ENCODE results near the gene MDK.

The MDK gene

DNA sequence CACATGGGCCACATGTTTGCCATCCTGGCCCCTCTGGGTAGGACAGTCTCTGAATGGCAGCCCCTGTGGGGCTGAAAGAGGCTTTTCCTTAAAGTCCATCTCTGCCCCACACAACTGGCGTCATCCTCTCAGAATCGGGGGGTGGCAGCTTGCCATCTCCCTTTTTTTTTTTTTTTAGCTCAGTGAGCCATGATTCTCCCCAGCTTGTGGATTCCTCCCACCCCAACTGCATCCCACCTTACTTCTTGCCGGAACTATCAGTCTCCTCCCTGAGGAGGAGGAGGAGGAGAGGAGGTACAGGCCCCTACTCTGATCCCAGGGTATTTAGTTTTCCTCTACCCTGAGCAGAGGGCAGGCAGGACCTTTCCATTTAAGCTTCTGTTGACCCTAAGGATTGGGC, 30.8 kb upstream of the MDK start:
- Histone ChIP-seq H3K27me3 (ENCODE audit: control insufficient read depth in 1 of 2, insufficient read depth in 2 of 2, low read length in 2 of 2) (no peaks in the 10 kb centered on the region), H3K9me3 (ENCODE audit: low read length) (no peaks in the 10 kb centered on the region), H3K4me1 (ENCODE audit: insufficient read depth, low read length) (peaks cover 31% of the 10 kb centered on the region), H3K9ac (ENCODE audit: low read length) (no peak overlapping the region), H3K36me3 (ENCODE audit: insufficient read depth, low read length) (no peaks in the 10 kb centered on the region), H3K4me3 (ENCODE audit: low read depth in 1 of 2, low read length in 2 of 2) (no peak overlapping the region), H3K27ac (ENCODE audit: low read depth, low read length) (no peak overlapping the region)

DNA sequence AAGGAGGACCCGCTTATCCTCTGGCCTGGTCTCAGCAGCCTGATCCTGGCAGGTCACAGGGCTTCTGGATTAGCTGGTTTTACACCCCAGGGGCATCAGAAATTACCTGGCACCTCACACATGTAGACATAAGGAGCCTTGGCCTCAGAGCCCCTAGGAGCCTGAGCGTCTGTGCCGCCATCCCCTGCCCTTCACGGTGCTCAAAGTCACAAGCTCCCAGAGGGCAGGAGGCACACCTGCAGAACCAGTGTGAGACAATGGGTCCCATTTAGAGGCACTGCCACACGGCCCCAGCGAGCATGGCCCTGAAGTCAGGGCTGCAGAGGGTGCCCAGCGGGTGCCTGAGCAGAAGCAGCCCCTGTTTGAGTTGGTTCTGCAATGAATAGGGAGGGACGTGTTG, 30.3 kb upstream of the MDK start:
- H3K4me1 ChIP-seq (ENCODE audit: insufficient read depth, low read length) = peaks cover 31% of the 10 kb centered on the region
- no peak overlapping the region for H3K4me3 ChIP-seq (ENCODE audit: low read depth in 1 of 2, low read length in 2 of 2)
- no peak overlapping the region for H3K27ac ChIP-seq (ENCODE audit: low read depth, low read length)
- H3K27me3 ChIP-seq (ENCODE audit: control insufficient read depth in 1 of 2, insufficient read depth in 2 of 2, low read length in 2 of 2) = no peaks in the 10 kb centered on the region
- H3K9ac ChIP-seq (ENCODE audit: low read length) = no peak overlapping the region
- no peaks in the 10 kb centered on the region for H3K9me3 ChIP-seq (ENCODE audit: low read length)
- no peaks in the 10 kb centered on the region for H3K36me3 ChIP-seq (ENCODE audit: insufficient read depth, low read length)

GRCh38 chr11:46351606-46352005, 29.9 kb upstream of the MDK start:
- no peaks in the 10 kb centered on the region for H3K36me3 ChIP-seq (ENCODE audit: insufficient read depth, low read length)
- no peaks in the 10 kb centered on the region for H3K9me3 ChIP-seq (ENCODE audit: low read length)
- H3K9ac ChIP-seq (ENCODE audit: low read length) = no peak overlapping the region
- peaks cover 29% of the 10 kb centered on the region for H3K4me1 ChIP-seq (ENCODE audit: insufficient read depth, low read length)
- H3K4me3 ChIP-seq (ENCODE audit: low read depth in 1 of 2, low read length in 2 of 2) = no peak overlapping the region
- H3K27me3 ChIP-seq (ENCODE audit: control insufficient read depth in 1 of 2, insufficient read depth in 2 of 2, low read length in 2 of 2) = no peaks in the 10 kb centered on the region
- H3K27ac ChIP-seq (ENCODE audit: low read depth, low read length) = no peak overlapping the region

GRCh38 chr11:46352063-46352841, 29.2 kb upstream of the MDK start:
- peaks cover 25% of the 10 kb centered on the region for H3K4me1 ChIP-seq (ENCODE audit: insufficient read depth, low read length)
- H3K9ac ChIP-seq (ENCODE audit: low read length) = no peak overlapping the region
- no peak overlapping the region for H3K4me3 ChIP-seq (ENCODE audit: low read depth in 1 of 2, low read length in 2 of 2)
- H3K36me3 ChIP-seq (ENCODE audit: insufficient read depth, low read length) = no peaks in the 10 kb centered on the region
- H3K27ac ChIP-seq (ENCODE audit: low read depth, low read length) = no peak overlapping the region
- no peaks in the 10 kb centered on the region for H3K9me3 ChIP-seq (ENCODE audit: low read length)
- H3K27me3 ChIP-seq (ENCODE audit: control insufficient read depth in 1 of 2, insufficient read depth in 2 of 2, low read length in 2 of 2) = no peaks in the 10 kb centered on the region

DNA sequence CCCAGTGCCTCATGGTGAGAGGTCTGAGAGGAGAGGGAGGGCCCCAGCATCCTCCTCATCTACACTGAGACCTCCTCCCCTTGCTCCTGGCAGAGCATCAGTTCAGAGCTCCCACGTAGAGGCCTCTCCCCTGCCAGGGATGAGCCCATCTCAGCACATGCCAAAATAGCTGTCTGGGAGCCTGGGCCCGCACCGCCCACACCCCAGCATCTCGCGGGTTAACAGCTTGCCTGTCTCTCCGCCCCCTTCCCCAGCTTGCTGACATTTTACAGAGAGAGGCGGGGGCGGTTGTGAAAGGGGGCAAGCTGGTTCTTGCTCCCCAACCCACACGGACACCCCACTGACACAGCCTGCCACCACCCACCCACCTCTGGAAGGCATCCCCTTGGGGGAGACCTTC, 27.8 kb upstream of the MDK start:
- H3K4me1 ChIP-seq (ENCODE audit: insufficient read depth, low read length) = peaks cover 17% of the 10 kb centered on the region
- H3K9me3 ChIP-seq (ENCODE audit: low read length) = no peaks in the 10 kb centered on the region
- no peaks in the 10 kb centered on the region for H3K27me3 ChIP-seq (ENCODE audit: control insufficient read depth in 1 of 2, insufficient read depth in 2 of 2, low read length in 2 of 2)
- no peaks in the 10 kb centered on the region for H3K36me3 ChIP-seq (ENCODE audit: insufficient read depth, low read length)
- no peak overlapping the region for H3K27ac ChIP-seq (ENCODE audit: low read depth, low read length)
- H3K4me3 ChIP-seq (ENCODE audit: low read depth in 1 of 2, low read length in 2 of 2) = no peak overlapping the region
- H3K9ac ChIP-seq (ENCODE audit: low read length) = no peak overlapping the region

- Histone ChIP-seq H3K36me3 (ENCODE audit: insufficient read depth, low read length) (no peaks in the 10 kb centered on the region), H3K9ac (ENCODE audit: low read length) (no peak overlapping the region), H3K27me3 (ENCODE audit: control insufficient read depth in 1 of 2, insufficient read depth in 2 of 2, low read length in 2 of 2) (no peaks in the 10 kb centered on the region), H3K4me3 (ENCODE audit: low read depth in 1 of 2, low read length in 2 of 2) (no peak overlapping the region), H3K4me1 (ENCODE audit: insufficient read depth, low read length) (peaks cover 17% of the 10 kb centered on the region), H3K9me3 (ENCODE audit: low read length) (no peaks in the 10 kb centered on the region), H3K27ac (ENCODE audit: low read depth, low read length) (no peak overlapping the region)
Observed at GRCh38 chr11:46356924-46357482, 24.5 kb upstream of the MDK start.

DNA sequence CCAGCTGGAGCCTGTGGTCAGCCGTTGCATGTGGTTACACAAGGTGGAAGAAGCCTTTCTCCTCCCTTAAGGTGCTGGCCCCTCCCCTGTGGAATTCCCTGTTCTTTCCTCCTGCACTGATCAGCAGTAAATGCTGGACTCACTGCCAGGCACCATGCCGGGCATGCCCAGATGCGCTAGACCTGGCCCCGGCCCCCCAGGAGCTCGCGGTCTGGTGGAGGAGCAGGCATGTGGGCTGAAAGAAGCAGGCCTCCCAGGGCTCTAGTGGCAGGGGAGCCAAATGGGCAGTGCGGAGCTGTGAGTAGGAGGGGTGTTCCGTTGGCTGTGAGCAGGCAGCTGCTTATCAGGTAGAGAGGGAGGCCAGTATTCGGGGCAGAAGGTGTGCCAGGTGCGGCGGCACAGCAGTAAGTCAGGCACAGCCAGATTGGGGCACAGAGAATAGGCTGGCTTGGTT, 24.0 kb upstream of the MDK start:
- Histone ChIP-seq H3K4me1 (ENCODE audit: insufficient read depth, low read length) (peaks cover 19% of the 10 kb centered on the region), H3K9ac (ENCODE audit: low read length) (no peak overlapping the region)

GRCh38 chr11:46359953-46360352, 21.5 kb upstream of the MDK start:
- Histone ChIP-seq H3K4me1 (ENCODE audit: insufficient read depth, low read length) (peaks cover 27% of the 10 kb centered on the region), H3K4me3 (ENCODE audit: low read depth in 1 of 2, low read length in 2 of 2) (no peak overlapping the region), H3K27ac (ENCODE audit: low read depth, low read length) (no peak overlapping the region), H3K27me3 (ENCODE audit: control insufficient read depth in 1 of 2, insufficient read depth in 2 of 2, low read length in 2 of 2) (no peaks in the 10 kb centered on the region), H3K9me3 (ENCODE audit: low read length) (no peaks in the 10 kb centered on the region), H3K9ac (ENCODE audit: low read length) (no peak overlapping the region), H3K36me3 (ENCODE audit: insufficient read depth, low read length) (peaks cover 4% of the 10 kb centered on the region)

More for the DNA sequence above, 24.0 kb upstream of the MDK start:
- Histone ChIP-seq H3K4me3 (ENCODE audit: low read depth in 1 of 2, low read length in 2 of 2) (no peak overlapping the region), H3K27ac (ENCODE audit: low read depth, low read length) (no peak overlapping the region), H3K27me3 (ENCODE audit: control insufficient read depth in 1 of 2, insufficient read depth in 2 of 2, low read length in 2 of 2) (no peaks in the 10 kb centered on the region), H3K9me3 (ENCODE audit: low read length) (no peaks in the 10 kb centered on the region), H3K36me3 (ENCODE audit: insufficient read depth, low read length) (no peaks in the 10 kb centered on the region)

- Histone ChIP-seq H3K27ac (ENCODE audit: low read depth, low read length) (peak overlapping the region; percentile 86), H3K4me3 (ENCODE audit: low read depth in 1 of 2, low read length in 2 of 2) (peak overlapping the region; percentile 68 to 70), H3K9me3 (ENCODE audit: low read length) (no peaks in the 10 kb centered on the region), H3K36me3 (ENCODE audit: insufficient read depth, low read length) (peaks cover 4% of the 10 kb centered on the region), H3K27me3 (ENCODE audit: control insufficient read depth in 1 of 2, insufficient read depth in 2 of 2, low read length in 2 of 2) (no peaks in the 10 kb centered on the region), H3K4me1 (ENCODE audit: insufficient read depth, low read length) (peaks cover 27% of the 10 kb centered on the region), H3K9ac (ENCODE audit: low read length) (peak overlapping the region; percentile 68)
Observed at GRCh38 chr11:46360878-46361277, 20.6 kb upstream of the MDK start.

GRCh38 chr11:46361283-46362155, 19.9 kb upstream of the MDK start:
- Histone ChIP-seq H3K9me3 (ENCODE audit: low read length) (no peaks in the 10 kb centered on the region), H3K27ac (ENCODE audit: low read depth, low read length) (peak overlapping the region; percentile 86), H3K9ac (ENCODE audit: low read length) (peak overlapping the region; percentile 68), H3K4me3 (ENCODE audit: low read depth in 1 of 2, low read length in 2 of 2) (peak overlapping the region; percentile 68 to 70), H3K4me1 (ENCODE audit: insufficient read depth, low read length) (peaks cover 27% of the 10 kb centered on the region), H3K36me3 (ENCODE audit: insufficient read depth, low read length) (peaks cover 4% of the 10 kb centered on the region), H3K27me3 (ENCODE audit: control insufficient read depth in 1 of 2, insufficient read depth in 2 of 2, low read length in 2 of 2) (no peaks in the 10 kb centered on the region)

Measured in muscle layer of colon (tissue), 2 donors.